ENCODE results near the gene ASAP2.

The ASAP2 gene

DNA sequence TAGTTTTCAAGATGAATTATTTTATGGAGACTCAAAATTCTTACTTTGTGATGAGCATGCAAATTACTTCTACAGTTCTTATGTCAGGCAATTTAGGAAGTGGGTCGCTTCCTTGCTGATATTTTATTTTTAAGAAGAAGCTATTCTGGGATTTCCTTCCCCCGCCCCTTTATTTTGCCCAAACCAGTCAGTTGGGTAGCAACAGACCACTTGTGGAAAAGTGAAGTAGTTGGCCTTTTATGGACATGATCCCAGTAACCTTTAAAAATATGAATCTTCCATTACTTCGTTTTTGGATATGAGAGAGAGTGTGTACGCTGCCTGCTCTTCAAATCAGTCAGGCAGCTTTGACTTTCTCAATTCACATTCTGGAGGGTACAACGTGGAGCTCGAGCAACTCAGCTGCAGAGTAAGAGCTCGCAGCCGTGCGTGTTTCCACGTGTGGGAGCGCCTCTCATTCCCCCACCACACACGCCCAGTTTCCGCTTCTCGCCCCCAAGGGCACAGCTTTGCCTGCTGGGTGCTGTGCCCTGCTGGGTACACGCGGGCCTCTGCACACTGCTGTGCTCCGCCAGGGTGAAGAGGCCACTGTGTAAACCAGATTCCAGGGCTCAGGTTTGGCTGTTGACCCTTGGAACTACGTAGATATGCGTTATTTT lies 124.1 kb downstream of the ASAP2 start:
- DNase-seq = no peak

DNA sequence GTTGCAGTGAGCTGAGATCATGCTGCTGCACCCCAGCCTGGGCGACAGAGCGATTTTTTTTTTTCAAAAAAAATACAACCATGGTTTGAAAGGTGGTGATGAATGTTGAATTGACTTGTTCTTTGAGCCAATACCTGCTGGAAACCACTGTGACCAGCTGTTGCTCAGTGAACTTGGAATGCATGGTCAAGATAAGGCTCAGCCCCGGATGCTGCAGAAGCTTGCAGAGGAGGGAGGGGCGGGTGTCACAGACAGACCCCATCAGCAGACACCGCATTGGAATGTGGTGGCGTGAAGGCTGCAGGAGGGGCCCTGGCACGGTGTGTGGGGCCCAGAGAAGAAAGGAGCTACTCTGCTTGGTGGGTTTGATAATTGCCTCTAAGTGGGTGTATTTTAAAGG lies 125.1 kb downstream of the ASAP2 start:
- no peak for DNase-seq

DNA sequence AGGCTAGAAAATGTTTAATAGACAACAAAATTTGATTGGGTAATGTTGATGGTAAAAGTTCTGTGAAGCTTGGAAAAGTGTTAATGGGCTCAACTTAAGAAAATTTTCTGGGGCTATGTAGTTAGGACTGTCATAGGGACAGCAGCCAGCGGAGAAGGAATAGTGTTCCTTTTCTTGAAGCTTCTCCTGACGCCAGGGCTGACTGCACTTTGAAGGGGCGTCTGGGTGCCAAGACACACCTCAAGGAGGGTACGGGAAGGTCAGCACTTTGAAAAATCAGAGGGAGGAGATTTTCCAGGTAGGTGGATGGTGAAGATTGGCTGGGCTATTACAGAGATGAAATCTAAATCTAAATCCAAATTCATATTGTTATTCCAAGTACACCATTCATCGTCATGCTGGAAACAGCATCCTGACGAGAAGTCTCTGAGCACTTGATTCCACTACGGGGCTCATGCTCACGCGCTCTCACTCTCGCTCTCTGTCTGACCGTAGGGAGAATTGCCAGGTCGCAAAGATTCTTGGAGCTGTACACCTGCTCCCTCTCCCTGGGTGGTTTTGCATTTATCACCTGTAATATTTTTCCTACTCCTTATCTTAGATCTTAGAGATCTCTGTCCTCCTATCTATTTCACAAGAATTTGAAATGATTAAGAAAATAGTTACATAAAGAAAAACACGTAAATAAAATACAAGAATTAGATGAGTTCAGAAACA lies 125.7 kb downstream of the ASAP2 start:
- DNase-seq = no peak

DNA sequence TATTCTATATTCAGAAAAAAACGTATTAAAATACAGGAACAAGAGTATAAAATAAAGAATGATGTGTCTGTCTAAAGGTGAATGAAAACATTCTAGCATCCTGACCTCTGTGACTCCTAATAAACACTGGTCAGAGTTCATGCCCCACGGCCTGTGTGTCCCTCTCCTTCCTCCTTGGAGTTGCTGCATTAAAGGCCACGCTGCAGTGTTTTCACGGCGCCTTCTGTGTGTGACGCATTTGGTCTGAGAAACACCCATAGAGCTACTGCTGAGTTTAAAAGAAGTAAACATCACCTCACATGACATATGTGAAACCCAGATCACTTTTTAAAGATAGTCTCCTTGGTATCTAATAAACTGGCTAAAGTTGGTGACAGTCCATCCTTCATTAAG lies 126.2 kb downstream of the ASAP2 start:
- DNase-seq = no peak

DNA sequence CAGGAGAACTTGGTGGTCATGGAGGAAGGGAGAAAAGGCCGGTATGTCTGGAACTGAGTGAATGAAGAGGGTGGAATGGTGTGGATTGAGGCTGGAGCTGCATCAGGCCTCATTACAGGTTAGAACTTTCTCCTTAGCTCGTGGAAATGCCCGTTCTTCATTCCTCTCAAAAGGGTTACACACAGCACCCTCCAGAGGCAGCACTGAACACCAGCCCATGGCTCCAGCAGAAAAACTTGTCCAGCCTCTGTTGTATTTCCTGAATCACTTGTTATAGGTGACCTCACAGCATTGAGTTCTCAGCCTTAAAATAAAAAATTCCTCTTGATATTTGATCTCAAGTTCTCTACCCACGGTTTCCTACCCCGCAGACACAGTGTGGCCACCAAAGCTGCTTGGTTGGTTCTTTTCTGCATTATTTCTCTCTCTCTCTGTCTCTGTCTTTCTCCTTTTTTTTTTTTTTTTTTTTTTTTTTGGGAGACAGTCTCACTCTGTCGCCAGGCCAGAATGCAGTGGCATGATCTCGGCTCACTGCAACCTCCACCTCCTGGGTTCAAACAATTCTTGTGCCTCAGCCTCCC lies 127.1 kb downstream of the ASAP2 start:
- no peak for DNase-seq

DNA sequence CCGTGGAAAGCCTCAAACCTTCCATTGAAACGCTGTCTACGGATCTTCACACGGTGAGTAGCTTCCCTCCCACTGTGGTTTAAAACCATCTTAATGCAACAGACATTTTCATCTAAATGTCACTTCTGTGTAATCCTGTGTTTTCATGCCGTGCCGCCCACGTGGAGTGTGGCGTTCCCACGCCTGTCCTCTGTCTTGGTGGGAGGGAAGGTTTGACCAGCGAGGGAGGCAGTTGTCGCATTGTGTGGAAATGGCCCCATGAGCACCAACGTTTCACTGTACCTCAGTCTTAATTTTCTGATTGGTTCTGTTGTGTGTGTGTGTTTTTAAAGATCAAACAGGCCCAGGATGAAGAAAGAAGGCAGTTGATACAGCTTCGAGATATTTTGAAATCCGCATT lies 128.1 kb downstream of the ASAP2 start:
- DNase-seq = no peak

DNA sequence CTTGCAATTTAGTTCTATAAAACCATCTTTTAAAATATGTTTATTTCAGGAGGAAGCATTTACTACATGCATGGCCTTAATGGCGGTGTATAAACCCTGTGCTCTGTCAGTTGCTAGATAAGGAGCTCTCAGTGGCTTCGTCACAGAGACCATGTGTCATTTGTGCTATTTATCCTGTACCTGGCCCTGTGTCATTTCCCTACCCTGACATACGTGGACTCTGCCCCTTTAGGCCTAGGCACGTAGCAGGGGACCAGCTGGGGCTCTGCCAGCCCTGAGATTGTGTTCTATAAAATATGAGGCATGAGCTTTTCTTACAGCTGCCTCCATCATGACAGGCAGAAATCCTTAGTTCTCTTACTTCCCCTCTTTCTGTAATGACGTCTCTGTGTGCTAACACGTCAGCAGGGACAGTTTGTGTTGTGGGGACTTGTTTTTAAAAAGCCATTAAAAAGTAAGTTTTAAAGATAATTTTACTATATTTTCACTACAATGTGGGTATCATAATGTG lies 128.8 kb downstream of the ASAP2 start:
- no peak for DNase-seq

DNA sequence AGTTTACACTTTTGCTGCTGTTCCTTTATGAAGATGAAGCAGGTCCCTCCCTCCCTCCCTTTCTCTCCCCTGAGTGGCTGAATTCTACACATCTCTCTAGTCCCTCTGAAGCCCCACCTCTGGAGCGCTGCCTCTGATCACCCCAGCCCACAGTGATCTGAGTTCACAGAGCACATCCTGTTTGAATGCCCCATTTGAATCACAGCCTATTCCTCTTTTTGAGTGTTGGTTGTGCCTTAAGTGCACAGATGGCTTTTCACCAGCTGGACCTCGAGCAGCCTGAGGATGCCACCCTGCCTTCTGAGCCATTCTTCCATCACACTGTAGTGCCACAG lies 129.6 kb downstream of the ASAP2 start:
- DNase-seq = no peak

DNA sequence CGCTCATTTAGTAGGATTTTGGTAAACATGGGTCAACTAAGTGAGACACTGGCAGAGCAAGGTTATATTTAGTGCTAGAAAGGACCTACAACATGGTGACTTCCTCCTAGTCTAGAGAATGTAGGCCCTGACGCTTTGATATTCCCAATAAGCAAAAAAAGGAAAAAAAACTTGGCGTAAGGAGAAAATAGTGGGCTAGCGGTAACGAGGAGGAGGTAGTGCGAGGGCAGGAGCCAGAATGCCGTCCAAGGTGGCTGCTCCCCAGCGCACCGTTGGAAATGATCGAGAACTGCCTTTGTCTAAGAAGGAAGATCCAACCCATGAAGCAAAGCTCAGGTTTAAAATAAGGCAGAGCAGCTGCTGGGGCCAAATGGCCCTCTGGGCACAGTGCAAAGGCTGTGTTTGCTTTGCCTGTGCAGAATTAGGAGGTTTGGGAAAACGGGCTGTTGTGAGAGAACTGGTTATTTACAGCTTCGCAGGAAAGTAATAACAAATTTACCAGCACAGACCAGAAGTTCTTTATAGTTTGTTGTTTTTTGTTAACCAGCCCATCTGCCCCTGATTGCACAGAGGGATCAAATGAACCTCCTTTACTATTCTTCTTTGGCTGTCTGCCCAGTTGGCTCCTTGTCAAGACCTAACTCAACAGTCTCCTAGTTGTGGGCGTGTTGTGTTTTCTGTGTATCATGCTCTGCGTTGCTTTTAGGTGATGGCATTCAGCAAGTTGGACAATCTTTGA lies 130.1 kb downstream of the ASAP2 start:
- no peak for DNase-seq

DNA sequence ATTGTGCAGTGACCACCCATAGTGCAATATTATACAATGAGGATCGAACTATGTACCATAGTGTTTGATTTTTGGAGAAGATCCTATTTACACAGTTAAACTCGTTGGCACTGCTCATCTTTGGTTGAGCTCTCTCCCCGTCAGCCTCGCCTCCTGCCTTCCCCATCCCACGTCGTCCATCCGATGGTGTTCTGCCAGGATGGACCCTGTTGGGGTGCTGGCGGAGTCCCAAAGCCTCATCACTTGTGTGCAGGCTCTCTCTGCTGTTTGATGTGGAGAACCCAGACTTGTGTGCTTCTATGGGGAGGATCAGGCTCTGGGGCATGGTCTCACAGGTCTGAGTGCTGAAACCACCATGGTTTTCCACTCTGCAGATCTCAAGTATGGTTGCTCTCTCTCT lies 131.3 kb downstream of the ASAP2 start:
- DNase-seq = no peak

DNA sequence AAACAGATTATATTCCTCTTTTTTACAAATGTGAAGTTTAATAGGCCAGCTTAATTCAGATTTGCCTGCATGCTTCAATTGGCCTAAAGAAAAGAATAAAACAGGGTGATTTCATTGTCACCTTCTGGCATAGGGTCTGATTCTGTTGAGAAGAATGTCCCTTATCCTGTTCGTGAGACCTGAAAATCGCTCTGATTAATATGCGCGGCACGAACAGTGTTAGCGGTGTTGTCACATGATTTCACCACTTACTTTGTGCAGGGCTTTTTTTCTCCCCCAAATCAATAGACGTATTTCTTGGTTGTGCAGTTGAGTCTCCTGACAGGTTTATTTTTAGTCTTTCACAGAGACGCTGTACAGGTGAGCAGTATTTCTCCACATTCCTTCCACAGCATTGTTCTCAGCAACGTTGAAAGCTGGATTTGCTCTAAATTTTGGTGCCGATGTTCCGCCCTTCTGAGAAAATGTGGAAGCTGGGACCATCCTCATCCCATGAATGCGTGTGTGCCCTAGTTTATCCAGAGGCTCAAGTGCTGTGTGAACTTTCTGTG lies 134.8 kb downstream of the ASAP2 start:
- no peak for DNase-seq

DNA sequence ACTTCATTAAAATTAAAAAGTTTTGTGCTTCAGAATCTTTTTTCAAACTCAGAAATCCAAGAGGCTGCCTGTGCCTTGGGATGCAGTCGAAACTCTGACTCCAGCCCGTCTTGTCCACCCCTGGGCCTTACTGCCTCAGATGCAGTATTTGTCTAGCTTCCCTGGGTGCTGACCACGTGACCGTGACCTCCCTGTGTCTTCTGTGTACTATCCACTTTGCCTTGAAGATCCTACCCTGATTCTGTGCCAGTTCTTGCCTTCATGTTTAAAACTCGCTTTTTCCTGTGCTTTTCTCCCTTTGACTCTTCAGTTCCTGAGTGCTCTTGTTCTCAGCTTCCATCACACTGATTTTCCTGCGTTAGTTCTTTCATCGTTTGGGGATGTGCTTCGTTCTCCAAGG lies 136.0 kb downstream of the ASAP2 start:
- no peak for DNase-seq

DNA sequence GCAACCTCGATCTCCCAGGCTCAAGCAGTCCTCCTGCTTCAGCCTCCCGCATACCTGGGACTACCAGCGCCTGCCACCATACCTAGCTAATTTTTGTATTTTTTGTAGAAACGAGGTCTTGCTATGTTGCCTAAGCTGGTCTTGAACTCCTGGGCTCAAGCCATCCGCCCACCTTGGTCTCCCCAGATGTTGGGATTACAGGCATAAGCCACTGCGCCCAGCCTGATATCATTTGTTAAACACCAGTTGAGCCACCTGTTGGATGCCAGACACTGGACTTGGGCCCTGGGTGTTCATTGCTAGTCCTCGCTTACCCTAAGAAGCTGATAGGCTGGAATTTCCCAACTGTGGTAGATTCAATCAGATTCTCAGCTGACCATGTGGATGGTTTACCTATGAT lies 136.9 kb downstream of the ASAP2 start:
- no peak for DNase-seq

DNA sequence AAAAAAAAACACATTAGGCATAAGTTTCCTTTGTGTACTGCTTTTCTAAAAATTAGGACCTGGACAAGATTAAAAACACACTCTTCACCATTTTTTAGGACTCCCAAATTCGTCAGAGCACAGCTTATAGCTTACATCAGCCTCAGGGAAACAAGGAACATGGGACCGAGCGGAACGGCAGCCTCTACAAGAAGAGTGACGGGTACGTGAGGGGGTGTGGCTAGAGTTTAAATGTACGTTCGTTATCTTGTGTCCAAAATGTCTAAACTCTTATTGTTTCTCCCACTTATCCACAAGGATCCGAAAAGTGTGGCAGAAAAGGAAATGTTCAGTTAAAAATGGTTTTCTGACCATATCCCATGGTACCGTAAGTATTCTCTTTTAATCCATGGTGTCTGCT lies 137.8 kb downstream of the ASAP2 start:
- no peak for DNase-seq

DNA sequence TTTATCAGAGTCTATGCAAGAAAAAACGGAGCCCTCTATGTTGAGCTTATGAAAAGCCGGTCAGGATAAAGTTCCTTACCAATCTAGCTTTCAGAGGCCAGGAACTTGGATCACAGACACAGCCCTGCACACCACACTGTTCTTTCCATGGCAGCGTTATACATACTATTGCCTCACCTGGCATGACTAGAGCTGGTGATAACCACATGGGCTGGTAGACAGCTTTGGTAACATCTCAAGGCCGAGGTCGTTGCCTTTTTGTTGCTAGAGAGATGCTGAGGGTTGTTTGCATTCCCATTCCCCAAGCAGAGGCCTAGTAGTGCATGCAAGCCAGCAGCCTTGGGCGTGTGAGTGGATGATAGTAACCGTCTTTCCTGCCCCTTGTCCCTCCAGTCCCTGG lies 138.7 kb downstream of the ASAP2 start:
- DNase-seq = no peak

DNA sequence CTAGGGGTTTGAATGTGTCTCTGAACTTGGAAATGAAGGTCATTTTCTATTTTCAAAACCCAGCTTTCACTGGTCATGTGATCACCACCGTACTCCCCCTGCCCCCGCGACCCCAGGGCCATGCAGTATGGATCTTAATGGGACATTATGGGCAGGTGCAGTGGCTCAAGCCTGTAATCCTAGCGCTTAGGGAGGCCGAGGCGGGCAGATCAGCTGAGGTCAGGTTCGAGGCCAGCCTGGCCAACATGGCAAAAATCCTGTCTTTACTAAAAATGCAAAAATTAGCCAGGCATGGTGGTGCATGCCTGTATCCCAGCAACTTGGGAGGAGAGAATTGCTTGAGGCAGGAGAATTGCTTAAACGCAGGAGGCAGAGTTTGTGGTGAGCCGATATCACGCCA lies 139.4 kb downstream of the ASAP2 start:
- no peak for DNase-seq

DNA sequence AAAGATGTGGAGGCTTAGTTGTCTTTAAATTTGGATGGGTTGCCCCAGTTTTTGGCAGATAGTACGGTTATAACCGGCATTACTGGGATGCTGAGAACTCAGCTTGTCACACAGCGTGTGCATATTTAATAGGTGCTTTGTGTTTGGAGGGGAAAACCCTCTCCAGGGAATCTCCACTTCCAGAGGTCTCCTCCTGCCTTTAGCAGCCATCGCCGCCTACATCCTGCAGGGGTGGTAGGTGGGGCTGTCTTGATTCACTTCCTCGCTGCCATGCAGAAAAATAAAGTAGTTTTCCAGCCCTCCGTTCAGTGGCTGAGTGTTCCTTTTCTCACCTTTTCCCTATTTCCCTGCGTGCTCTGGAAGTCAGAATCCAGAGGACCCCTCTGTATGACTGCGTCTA lies 140.3 kb downstream of the ASAP2 start:
- no peak for DNase-seq

DNA sequence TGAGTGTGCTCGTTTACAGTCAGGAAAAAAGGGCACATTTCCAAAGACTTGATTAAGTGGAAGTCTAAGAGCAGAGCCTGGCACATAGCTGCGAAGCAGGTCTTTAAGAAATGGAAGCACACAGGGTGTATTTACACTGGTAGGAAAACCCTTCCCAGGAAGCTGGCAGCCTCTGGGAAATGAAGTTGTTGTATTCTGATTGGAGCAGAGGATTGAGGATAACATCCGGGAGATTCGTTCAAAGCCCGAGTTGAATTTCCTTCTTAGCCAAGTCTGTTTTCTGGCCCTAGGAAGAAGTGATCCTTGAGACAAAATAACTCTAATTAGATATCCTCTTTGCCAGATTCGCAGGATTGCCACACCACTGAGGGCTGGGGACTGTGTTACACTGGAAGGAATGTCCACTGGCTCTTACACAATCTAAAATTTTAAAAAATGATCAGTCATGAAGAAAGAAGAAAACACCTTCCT lies 140.8 kb downstream of the ASAP2 start:
- DNase-seq = no peak

DNA sequence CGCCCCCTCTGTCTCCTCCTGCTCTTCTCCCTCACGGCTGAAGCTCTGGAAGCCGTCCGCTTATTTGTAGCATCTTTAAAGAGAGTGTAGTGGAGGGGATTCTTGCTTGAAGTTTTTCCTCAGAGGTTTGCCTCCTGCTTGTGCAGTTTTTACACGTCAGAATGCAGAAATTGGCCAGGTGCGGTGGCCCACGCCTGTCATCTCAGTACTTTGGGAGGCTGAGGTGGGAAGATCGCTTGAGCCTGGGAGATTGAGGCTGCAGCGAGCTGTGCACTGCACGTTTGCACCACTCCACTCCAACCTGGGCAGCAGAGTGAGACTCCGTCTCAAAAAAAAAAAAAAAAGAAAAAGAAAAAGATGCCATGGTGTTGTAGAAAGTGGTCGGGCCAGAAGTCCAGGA lies 147.7 kb downstream of the ASAP2 start:
- no peak for DNase-seq

DNA sequence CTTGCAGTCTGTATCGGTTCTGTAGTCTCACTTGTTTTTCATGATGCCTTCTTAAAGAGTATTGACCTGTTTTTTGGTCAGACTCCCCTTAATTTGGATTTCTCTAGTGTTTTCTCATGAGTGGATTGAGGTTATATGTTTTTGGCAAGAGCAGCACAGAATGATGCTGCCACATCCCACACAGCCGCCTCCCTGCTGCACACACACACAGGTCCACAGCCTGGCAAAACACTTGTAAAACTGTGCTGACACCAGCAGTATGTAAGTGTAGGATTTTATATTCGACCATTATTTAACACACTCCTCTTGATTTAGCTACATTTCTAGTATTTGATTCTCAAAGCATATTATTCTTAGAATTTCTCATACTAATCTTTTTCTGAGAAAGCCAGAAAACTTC lies 148.7 kb downstream of the ASAP2 start:
- no peak for DNase-seq

DNA sequence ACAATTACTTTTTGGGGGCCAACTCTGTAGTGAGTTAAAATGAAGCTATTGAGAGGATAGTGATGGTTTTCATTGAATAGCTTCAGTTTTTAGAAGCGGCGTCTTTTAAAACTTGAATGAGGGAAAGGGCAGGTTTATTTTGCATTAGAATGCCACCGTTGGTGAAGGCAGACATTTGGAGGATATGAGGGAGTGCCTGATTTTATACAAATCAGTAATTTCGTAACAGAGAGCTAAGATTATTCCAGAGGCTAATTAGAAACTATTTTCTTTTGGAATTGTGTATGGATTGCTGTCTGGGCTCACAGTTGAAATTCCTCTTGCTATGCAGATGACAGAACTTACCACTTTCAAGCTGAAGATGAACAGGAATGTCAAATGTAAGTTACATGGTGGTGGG lies 149.1 kb downstream of the ASAP2 start:
- DNase-seq = no peak

DNA sequence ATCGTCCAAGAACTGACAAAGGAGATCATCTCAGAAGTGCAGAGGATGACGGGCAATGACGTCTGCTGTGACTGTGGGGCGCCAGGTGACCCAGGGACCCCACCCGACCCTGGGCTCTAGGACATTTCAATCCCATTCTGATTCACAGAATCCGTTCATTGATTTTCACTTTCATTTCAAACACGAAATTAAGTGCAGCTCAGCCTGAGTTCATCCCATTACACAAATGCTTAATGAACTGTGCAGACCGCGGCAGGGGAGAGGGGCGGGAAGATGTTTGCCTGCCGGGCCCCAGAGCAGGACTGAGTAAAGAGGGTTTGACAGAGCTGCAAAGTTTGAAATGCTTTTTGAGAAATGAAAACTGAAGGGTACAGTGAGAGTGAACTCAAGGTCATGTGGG lies 149.6 kb downstream of the ASAP2 start:
- no peak for DNase-seq

DNA sequence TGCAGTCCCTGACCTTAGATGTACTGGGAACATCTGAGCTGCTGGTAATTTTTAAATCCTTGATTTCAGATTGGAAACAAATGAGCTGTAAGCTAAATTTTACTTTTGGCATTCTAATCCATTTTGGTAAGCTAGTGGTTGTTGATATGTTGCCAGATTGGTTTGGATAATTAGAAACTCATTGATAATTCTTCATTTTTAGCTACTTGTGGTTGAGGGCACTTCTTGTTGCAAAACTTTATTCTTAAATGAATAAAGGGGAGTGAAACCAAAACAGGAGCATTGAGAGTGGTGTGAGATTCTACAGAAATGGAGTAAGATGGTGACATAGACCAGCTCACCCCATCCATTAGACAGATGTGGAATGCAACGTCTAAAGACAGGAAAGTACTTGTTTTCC lies 152.2 kb downstream of the ASAP2 start:
- DNase-seq = no peak

DNA sequence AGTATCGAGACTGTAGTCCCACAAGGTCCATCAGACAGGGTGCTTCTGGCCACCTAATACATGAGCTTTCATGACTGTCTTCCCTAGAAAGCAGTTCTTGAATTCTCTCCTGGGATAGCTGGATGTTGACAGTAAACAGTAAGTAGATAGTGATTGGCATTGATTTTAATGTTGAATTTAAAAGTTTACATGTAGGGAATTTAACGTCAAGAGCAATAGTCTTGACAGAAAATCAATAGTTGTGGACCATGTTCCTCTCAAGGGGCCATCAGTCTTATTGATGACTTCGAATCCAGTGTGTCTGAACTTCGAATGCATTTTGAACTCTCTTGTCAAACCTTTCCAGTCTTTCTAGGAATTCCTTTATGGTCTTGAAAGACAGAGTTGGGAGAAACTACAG lies 152.9 kb downstream of the ASAP2 start:
- no peak for DNase-seq

Measured in activated CD4-positive, CD25-positive, alpha-beta regulatory T cell treated with anti-CD3 and anti-CD28 coated beads, Interleukin-2, amount 50 U/mL, for 72 hours (primary cell).